Measurements from ENCODE around the gene FOXB2.

Gene FOXB2

GRCh38 chr9:77063645-77064285 is 44.3 kb downstream of the FOXB2 start:
- DNase-seq (ENCODE audit: low spot score), result no peak
- in situ Hi-C loops (cut with MboI; ENCODE audit: low pct_unique_long_range_greater_than_20kb, low sequenced_read_pairs, unreplicated experiment), result no loop called here
- TF ChIP-seq CTCF (IDR thresholded peaks at IDR 0.05; ENCODE audit: extremely low read depth, insufficient read depth, missing control alignments), result no peak

- no peak for TF ChIP-seq CTCF (IDR thresholded peaks at IDR 0.05; ENCODE audit: extremely low read depth, insufficient read depth, missing control alignments)
- in situ Hi-C loops (cut with MboI; ENCODE audit: low pct_unique_long_range_greater_than_20kb, low sequenced_read_pairs, unreplicated experiment), result no loop called here
- no peak for DNase-seq (ENCODE audit: low spot score)
These were observed 46.9 kb downstream of the FOXB2 start for GRCh38 chr9:77066388-77066787.
